Gastroesophageal sphincter (tissue), 4 donors: ENCODE results near the gene GID4. TPM values are rescaled to one million over a fixed set of nuclear protein-coding genes. Genes with fewer than 3 reads are reported as not detected.

ENCODE experiments used
- ATAC-seq: fragments of 150-250 bp; one replicate; pipeline ENCODE4 v1.9.1; 2016; ENCODE audit warnings: mild to moderate bottlenecking, moderate library complexity
- H3K27ac ChIP-seq, 4 donors: fragments of 200-600 bp; sonication (generic) in 3 of 4; 1 replicate in 3 of 4; 2 replicates in 1 of 4; pipeline ENCODE4 v1.5.1; 2016 to 2019
- H3K27me3 ChIP-seq: fragments of 200-600 bp; sonication (generic); one replicate; pipeline ENCODE4 v1.5.1; 2019
- H3K36me3 ChIP-seq, 2 donors: fragments of 200-600 bp; sonication (generic); one replicate each; pipeline ENCODE4 v1.5.1; 2019; ENCODE audit warnings: control low read depth in 1 of 2
- H3K4me1 ChIP-seq, 3 donors: fragments of 200-600 bp; sonication (generic); 1 replicate in 2 of 3; 2 replicates in 1 of 3; pipeline ENCODE4 v1.5.1; 2016 to 2019; ENCODE audit warnings: control low read depth in 2 of 3
- H3K4me3 ChIP-seq, 2 donors: fragments of 200-600 bp; sonication (generic); one replicate each; pipeline ENCODE4 v1.5.1; 2019; ENCODE audit warnings: mild to moderate bottlenecking in 1 of 2, moderate library complexity in 1 of 2
- H3K9me3 ChIP-seq, 3 donors: fragments of 200-600 bp; sonication (generic); one replicate each; pipeline ENCODE4 v1.5.1; 2017 to 2019; ENCODE audit warnings: control low read depth in 2 of 3
- CTCF ChIP-seq, 4 experiments: fragments of 200-600 bp in 2 of 4; fragments of 450-650 bp in 2 of 4; sonication (generic) in 1 of 4; IDR thresholded peaks; one replicate each; pipeline ENCODE4 v1.5.1; 2017 to 2019; ENCODE audit warnings: antibody characterized with exemption in 4 of 4, mild to moderate bottlenecking in 2 of 4, moderate library complexity in 2 of 4
- EP300 ChIP-seq: sonication (generic); formaldehyde crosslinking; IDR thresholded peaks from one replicate; pipeline ENCODE4 v1.6.1; 2017; ENCODE audit warnings: antibody characterized with exemption, mild to moderate bottlenecking
- POLR2A ChIP-seq, 2 donors: fragments of 450-650 bp; IDR thresholded peaks; one replicate each; pipeline ENCODE4 v1.6.1; 2017; ENCODE audit warnings: antibody characterized with exemption in 2 of 2, mild to moderate bottlenecking in 2 of 2, moderate library complexity in 1 of 2
- POLR2AphosphoS5 ChIP-seq: sonication (generic); formaldehyde crosslinking; IDR thresholded peaks from one replicate; pipeline ENCODE4 v1.6.1; 2017; ENCODE audit warnings: antibody characterized with exemption
- WGBS, 2 donors: methylation state at CpG; one replicate each; pipeline ENCODE4 v1.1.5; 2018; ENCODE audit warnings: low coverage in 1 of 2; 5-methylcytosine and 5-hydroxymethylcytosine counted together
- total RNA-seq, 4 donors: library from RNA; depleted of rRNA; stranded (reverse); fragments of >200 nt; gene quantifications; one replicate each; pipeline ENCODE4 v1.1.0, GENCODE V29; 2016

The GID4 gene
- total RNA-seq, 4 donors from 2014 or later: 22.8 to 44.8 (median 33.9) TPM

- Histone ChIP-seq H3K36me3 (peaks cover 0 to 10% of the 10 kb centered on the region in 2 donors), H3K27me3 (peaks cover 4% of the 10 kb centered on the region), H3K9me3 (no peaks in the 10 kb centered on the region), H3K27ac (no peak overlapping the region), H3K4me1 (peaks cover 0 to 5% (median 0%) of the 10 kb centered on the region in 3 donors), H3K4me3 (no peak overlapping the region)
- no peak for ATAC-seq
- TF ChIP-seq POLR2A (IDR thresholded peaks at IDR 0.05): no peak
- TF ChIP-seq EP300: no peak
- no peak for TF ChIP-seq CTCF (IDR thresholded peaks at IDR 0.05)
- no peak for TF ChIP-seq POLR2AphosphoS5
Observed at GRCh38 chr17:18071751-18072150, 32.5 kb downstream of the GID4 start.

DNA sequence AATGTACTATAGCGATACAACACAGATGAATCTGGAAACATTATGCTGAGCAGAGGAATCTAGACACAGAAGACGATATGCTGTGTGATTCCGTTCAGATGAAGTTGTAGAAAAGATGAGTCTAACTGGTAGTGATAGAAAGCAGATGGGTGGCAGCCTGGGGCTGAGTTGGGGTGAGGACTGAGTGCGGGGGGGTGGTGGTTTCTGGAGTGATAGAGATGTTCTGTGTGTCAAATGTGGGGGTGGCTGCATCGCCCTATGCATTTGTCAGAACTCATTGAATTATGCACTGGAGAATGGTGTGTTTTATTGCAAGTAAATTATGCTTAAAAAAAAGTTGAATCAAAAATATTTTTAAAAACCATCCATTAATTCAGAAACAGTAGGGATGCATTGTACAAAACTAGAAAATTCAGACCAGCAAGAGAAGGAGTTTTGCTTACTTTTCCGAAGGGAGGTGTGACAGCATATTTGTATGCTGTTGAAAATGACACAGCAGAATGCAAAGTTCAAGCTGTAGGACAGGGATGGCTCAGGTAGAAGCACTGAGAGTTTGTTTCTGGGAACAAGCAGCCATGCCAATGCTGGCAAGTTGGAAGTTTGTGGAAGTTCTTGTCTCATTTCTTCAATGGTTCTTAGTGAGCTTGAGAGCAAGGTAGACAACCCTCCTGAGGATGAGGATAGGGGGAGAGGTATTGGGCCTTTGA, 35.5 kb downstream of the GID4 start:
- TF ChIP-seq CTCF (IDR thresholded peaks at IDR 0.05): no peak
- TF ChIP-seq POLR2AphosphoS5: no peak
- TF ChIP-seq EP300: no peak
- TF ChIP-seq POLR2A (IDR thresholded peaks at IDR 0.05): no peak
- ATAC-seq: no peak
- H3K36me3 ChIP-seq: no peaks in the 10 kb centered on the region

GRCh38 chr17:18076936-18077335, 37.7 kb downstream of the GID4 start:
- no peaks in the 10 kb centered on the region for H3K9me3 ChIP-seq
- H3K27ac ChIP-seq: no peak overlapping the region
- H3K4me3 ChIP-seq: no peak overlapping the region
- 28 to 33% methylated on average over 2 to 3 of the region's 7 CpGs for WGBS, 2 donors
- H3K27me3 ChIP-seq: peaks cover 30% of the 10 kb centered on the region
- no peak for ATAC-seq
- H3K4me1 ChIP-seq: no peaks in the 10 kb centered on the region
- no peak for TF ChIP-seq POLR2A (IDR thresholded peaks at IDR 0.05)
- no peak for TF ChIP-seq EP300
- TF ChIP-seq CTCF (IDR thresholded peaks at IDR 0.05): no peak
- no peak for TF ChIP-seq POLR2AphosphoS5
- no peaks in the 10 kb centered on the region for H3K36me3 ChIP-seq

More for the DNA sequence above, 35.5 kb downstream of the GID4 start:
- Histone ChIP-seq H3K27me3 (peaks cover 30% of the 10 kb centered on the region), H3K27ac (no peak overlapping the region), H3K4me1 (peaks cover 0 to 5% (median 0%) of the 10 kb centered on the region in 3 donors), H3K9me3 (no peaks in the 10 kb centered on the region), H3K4me3 (no peak overlapping the region)
- WGBS, 2 donors: 64 to 67% methylated on average over 6 of the region's 6 CpGs

DNA sequence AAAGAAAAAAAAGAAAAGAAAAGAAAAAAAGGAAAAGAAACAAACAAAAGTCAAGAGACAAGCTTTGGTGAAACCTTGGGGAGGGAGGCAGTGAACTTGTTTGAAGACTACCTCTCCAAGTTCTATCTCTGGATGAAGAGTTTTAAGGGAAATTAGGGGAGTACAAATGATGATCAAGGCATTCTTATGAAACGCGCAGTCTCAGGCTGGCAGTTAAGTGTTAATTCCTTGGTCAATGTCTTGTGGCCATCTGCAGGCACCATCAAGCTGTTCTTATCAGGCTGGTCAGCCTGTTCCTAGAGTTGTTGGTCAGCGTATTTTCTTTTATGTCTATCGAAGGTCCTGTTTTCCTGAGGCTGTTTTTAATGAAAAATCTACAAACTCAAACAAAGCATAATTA, 40.3 kb downstream of the GID4 start:
- 70 to 75% methylated on average over 4 of the region's 4 CpGs for WGBS, 2 donors
- H3K4me3 ChIP-seq: no peak overlapping the region
- H3K9me3 ChIP-seq: no peaks in the 10 kb centered on the region
- TF ChIP-seq EP300 (no peak), CTCF (IDR thresholded peaks at IDR 0.05) (no peak), POLR2A (IDR thresholded peaks at IDR 0.05) (no peak), POLR2AphosphoS5 (no peak)
- peaks cover 26% of the 10 kb centered on the region for H3K27me3 ChIP-seq
- no peaks in the 10 kb centered on the region for H3K4me1 ChIP-seq
- no peak for ATAC-seq
- H3K27ac ChIP-seq: no peak overlapping the region
- no peaks in the 10 kb centered on the region for H3K36me3 ChIP-seq

DNA sequence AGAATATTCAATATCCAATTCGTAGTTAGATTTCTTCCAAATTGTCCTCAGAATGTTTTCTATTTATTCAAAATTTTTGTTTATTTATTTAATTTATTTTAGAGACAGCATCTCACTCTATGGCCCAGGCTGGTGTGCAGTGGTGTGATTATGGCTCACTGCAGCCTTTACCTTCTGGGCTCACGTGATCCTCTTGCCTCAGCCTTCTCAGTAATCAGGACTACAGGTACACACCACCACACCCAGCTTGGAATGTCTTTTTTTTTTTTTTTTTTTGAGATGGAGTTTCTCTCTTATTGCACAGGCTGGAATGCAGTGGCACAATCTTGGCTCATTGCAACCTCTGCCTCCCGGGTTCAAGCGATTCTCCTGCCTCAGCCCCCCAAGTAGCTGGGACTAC, 45.0 kb downstream of the GID4 start:
- Histone ChIP-seq H3K36me3 (no peaks in the 10 kb centered on the region), H3K4me1 (peaks cover 0 to 18% (median 9%) of the 10 kb centered on the region in 3 donors), H3K4me3 (no peak overlapping the region), H3K27me3 (peaks cover 4% of the 10 kb centered on the region), H3K9me3 (no peaks in the 10 kb centered on the region), H3K27ac (no peak overlapping the region)
- ATAC-seq: no peak
- TF ChIP-seq POLR2AphosphoS5: no peak
- no peak for TF ChIP-seq EP300
- TF ChIP-seq CTCF (IDR thresholded peaks at IDR 0.05): no peak
- WGBS, 2 donors: 84 to 95% methylated on average over 2 to 4 of the region's 4 CpGs
